ENCODE data around the gene PPP2R3A.
A peak's percentile ranks its signal among the peaks of the same experiment; 100 is the strongest.
"Not testable (repeated sequence)": the region's sequence is repeated elsewhere in the genome, so short reads cannot be mapped to it uniquely, and the experiment has no call there.

PPP2R3A gene

DNA sequence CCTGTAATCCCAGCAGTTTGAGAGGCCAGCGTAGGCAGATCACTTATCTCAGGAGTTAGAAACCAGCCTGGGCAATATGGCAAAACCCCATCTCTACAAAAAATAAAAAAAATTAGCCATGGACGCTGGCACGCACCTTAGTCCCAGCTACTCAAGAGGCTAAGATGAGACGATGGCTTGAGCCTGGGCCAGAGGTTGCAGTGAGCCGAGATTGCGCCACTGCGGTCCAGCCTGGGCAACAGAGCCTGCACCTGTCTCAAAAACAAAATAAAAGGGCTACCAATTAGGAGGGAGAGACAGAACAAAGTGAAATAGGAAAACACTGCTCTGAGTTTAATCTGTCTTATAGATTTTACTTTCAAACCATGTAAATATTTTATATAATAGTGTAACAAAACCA, 196.8 kb downstream of the PPP2R3A start:
- DNase-seq = no peak

DNA sequence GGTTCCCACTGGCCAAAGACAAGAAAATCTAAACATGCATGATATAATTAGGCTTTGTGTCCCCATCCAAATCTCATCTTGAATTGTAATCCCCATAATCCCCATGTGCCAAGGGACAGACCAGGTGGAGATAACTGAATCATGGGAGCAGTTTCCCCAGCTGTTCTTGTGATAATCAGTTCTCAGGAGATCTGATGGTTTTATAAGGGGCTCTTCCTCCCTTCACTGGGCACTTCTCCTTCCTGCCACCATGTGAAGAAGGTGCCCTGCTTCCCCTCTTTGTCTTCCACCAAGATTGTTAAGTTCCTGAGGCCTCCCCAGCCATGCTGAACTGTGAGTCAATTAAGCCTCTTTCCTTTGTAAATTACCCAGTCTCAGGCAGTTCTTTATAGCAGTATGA, 198.1 kb downstream of the PPP2R3A start:
- not testable (repeated sequence) for DNase-seq

DNA sequence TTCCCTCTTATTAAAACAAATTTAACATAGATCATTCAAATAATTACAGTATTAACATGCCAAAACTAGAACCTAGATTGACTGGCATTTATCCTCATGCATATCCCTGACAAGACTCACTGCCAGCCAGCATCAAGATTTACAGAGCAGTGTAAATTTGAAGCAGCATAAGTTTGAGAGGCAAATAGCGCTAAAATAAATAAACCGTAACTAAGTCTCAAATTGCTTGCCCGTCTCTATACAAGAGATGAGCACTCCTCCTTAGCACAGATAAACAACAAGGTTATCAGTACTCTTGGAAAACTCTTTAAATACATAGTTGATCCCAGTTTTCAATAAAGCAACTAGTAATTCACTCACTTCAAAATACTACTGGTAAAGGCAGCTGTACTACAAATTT, 201.0 kb downstream of the PPP2R3A start:
- no peak for DNase-seq

DNA sequence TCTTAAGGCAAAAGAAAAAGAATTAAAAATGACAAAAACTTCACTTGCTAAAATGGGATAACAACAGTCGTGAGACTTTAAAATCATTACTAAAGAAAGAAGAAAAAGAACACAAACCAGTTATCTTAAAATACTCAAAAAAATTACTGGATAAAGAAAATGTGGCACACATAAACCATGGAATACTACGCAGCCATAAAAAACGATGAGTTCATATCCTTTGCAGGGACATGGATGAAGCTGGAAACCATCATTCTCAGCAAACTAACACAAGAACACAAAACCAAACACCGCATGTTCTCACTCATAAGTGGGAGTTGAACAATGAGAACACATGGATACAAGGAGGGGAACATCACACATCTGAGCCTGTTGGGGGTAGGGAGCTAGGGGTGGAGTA, 202.7 kb downstream of the PPP2R3A start:
- not testable (repeated sequence) for DNase-seq

DNA sequence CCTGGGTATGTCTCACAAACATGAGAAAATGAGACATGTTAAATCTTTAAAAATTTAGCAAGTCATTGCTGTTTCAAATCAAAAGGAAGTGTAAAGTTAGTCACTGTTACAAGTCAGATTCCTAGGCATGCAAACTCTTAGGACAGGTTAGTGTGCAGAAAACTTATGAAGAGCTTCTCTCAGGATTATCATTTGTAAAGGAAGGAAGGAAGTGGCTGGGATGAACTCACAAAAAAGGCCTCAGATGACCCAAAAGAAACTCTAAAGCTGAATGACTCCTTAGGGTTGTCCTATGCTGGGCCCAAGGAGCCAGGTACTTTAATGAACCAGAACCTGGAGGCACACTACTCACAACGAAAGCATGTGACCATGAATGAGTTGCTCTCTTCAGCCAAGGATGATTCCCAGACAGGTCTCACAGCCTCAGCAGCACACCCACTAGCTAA, 205.6 kb downstream of the PPP2R3A start:
- no peak for DNase-seq

DNA sequence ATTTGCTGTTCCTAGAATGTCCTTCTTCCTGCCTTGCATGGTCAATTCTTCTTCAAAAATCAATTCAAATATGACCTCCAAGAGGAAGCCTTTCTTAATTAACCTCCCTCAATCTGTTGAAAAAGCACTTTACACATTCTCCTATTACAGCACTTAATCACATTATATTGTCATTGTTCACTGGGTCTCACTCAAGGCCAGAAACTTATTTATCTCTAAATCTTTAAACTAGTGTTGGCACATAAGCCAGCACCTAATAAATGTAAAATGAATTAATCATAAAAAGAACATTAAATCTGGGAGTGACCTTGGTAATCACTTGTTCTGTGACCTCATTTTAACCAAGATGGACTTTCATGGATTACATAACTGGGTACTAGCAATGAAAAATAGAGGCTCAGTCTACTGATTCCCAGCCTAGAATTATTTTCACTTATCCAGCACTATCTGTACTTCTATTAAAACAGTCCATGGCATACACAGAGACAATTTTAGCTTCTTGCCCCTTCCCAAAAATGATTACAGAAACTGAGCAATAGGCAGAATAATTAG, 208.5 kb downstream of the PPP2R3A start:
- no peak for DNase-seq

DNA sequence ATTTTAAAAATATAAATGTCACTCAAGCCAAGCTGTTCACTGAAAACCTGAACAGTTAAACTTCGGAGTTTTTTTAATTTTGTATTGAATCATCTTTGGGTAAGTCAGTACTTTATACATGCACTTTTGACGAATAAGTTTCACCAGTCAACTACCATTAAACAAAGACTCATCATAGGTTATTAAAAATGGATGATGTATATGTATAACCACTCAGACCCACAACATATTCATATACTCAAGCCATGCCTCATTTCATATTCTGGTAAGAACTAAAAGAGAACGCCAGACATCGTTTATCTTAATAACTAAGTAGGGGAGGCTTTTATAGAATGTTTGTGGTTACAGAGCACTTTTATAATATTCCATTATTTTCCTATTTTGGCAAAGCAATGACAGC, 212.3 kb downstream of the PPP2R3A start:
- DNase-seq = no peak

DNA sequence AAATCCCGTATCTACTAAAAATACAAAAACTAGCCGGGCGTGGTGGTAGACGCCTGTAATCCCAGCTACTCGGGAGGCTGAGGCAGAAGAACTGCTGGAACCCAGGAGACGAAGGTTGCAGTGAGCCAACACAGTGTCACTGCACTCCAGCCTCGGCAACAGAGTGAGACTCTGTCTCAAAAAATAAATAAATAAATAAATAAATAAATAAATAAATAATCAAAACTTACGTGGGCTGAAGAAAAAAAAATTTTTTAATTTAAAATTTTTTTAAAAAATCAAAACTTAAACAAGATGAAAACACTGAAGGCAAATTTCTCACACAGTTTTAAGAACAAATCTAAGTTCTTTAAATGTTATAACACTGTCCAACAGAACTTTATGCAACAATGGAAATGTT, 216.2 kb downstream of the PPP2R3A start:
- DNase-seq = no peak

DNA sequence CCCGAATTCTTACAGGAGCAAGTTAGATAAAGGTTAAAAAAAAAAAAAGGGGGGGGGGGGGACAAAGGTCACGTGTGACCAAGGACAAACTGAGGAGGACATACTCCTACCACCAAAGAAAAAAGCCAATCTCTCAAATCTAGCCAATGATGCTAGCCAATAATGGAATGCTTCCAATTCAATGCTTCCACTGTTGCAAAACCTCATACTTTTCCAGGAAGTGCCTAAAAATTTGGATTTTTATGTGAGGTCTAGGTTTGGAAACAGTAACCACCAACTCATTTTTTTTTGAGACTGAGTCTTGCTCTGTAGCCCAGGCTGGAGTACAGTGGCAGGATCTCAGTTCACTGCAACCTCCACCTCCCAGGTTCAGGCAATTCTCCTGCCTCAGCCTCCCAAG, 219.2 kb downstream of the PPP2R3A start:
- DNase-seq = no peak

DNA sequence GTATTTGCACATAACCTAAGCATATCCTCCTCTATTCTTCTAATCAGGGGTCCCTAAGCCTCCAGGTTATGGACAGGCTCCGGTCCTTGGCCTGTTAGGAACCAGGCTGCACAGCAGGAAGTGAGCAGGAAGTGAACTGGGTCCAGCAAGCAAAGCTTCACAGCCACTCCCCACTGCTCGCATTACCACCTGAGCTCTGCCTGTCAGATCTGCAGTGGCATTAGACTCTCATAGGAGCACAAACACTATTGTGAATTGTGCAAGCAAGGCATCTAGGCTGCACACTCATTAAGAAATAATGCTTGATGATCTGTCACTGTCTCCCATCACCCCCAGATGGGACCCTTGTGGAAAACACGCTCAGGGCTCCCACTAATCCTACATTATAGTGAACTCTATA, 220.8 kb downstream of the PPP2R3A start:
- DNase-seq = no peak

DNA sequence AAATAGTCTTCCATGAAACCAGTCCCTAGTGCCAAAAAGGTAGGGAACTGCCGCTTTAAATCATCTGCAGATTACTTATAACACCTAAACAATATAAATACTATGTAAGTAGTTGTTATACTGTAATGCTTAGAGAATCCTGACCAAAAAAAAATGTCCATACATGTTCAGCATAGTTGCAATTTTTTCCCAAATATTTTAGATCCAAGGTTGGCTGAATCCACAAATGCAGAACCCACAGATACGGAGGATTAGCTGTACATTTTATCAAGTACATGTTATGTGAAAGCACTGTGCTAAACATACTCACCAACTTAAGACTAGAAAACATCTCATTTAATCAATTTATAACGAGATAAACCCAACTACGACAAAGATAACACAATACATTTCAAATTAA, 221.3 kb downstream of the PPP2R3A start:
- no peak for DNase-seq

DNA sequence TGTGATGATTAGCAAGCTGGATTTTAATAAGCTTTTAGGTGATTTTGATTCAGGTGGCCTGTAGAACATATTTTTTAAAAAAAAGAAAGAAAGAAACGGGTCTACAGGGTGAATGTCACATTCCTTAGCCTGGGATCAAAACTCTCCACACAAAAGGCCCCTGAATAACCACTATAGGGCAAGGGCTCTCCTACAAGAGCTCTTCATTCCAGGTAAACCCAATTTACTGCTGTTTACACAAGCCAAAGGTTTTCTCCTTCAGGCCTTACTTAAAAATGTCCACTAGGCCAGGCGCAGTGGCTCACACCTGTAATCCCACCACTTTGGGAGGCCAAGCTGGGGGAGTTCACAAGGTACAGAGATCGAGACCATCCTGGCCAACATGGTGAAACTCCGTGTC, 222.3 kb downstream of the PPP2R3A start:
- no peak for DNase-seq

DNA sequence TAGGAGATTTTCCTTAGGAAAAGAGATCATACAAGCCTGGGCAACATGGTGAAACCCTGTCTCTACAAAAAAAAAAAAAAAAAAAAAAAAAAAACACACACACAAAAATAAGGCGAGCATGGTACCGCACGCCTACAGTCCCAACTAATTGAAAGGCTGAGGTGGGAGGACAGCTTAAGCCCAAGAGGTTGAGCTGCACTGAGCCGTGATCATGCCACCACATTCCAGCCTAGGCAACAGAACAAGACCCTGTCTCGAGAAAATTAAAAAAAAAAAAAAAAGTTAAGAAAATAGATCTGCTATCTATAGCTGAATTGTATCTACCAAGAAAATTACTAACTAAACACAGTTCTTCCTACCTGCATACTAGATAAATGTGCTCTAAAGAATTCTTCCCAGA, 223.5 kb downstream of the PPP2R3A start:
- no peak for DNase-seq

DNA sequence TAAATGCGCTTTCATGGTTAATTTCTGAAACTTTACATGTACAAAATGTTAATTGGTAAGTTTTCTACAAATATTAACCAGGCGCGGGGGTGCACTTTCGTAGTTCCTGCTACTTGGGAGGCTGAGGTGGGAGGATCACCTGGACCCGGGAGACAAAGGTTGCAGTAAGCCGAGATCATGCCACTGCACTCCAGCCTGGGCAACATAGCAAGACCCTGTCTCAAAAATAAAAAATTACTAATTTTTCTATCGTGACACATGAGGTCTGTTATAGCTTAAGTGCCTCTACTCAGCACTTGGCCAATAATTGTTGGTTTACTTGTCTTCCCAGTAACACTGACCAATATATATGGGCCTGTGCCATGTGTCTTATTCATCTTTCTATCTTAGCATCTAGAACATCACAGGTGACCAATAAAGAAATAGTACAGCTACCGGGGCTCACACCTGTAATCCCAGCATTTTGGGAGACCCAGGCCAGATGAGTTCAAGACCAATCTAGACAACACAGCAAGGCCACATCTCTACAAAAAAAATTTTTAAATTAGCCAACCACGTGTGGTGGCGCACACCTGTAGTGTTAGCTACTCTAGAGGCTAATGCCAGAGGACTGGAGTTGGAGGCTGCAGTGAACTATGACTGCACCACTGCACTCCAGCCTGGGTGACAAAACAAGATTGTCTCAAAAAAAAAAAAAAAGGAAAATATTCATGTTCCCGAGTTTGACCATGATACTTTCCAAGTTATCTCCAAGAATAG, 224.5 kb downstream of the PPP2R3A start:
- DNase-seq = no peak

DNA sequence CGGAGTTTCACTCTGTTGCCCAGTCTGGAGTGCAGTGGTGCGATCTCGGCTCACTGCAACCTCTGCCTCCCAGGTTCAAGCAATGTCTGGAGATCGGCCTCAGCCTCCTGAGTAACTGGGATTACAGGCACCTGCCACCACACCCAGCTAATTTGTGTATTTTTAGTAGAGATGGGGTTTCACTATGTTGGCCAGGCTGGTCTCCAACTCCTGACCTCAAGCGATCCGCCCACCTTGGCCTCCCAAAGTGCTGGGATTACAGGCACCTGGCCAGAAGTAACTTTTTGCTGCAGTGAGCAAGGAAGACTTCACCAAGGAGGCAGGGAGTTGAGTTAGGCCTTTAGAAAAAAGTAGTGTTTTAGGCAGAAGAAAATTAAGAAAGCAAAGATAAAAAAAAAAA, 226.7 kb downstream of the PPP2R3A start:
- DNase-seq = not testable (repeated sequence)

DNA sequence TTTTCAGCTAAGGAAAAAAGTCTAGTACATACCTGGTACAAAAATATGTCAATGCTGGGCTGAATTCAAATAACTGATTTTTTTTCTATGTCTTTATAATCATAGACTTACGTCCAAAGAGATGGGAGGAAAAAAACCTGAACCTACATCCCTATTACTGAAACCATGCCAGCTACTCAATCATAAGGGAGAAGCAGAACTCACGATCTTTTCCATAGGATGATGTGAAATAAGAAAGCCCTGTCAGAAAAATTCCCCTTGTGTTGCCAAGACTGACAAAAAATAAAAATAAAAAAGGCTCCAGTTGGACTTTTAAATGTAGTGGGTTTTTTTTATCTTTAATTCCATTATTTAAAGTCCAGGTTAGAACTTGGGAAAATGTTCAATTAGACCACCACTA, 227.3 kb downstream of the PPP2R3A start:
- DNase-seq = no peak

DNA sequence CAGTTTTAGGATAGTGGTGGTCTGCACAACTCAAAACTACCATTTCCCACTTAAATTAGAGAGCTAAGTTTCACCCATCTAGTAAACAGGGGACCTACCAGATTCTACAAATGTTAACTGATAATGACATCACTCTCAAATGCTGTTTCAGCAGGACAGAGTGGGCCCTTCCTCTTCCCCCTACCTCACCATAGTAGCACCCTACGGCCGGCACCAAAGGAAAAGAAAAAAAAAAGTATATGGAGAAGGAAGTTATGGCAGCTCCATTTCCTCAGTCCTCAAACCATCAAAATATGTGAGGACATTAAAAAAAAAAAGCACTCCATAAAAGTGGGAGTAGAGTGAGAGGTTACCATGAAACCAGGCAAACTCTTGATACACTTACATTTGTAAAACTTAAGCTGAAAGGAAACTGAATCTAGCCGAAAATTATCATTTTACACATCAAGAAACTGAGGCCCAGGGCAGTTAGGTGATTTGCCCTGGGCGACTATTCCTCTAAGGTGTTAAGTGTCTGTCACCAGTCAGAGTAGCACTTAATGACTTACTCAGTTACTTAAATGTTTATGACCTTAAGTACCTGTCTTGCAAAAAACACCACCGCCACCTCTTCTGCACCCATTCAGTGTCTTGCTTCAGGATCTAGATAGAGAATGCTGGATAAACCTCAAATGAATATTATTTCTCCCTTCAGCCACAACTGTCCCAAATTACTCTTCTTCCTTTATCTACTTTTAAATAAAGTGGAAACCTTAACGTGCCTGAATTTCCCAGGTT, 227.9 kb downstream of the PPP2R3A start:
- no peak for DNase-seq

DNA sequence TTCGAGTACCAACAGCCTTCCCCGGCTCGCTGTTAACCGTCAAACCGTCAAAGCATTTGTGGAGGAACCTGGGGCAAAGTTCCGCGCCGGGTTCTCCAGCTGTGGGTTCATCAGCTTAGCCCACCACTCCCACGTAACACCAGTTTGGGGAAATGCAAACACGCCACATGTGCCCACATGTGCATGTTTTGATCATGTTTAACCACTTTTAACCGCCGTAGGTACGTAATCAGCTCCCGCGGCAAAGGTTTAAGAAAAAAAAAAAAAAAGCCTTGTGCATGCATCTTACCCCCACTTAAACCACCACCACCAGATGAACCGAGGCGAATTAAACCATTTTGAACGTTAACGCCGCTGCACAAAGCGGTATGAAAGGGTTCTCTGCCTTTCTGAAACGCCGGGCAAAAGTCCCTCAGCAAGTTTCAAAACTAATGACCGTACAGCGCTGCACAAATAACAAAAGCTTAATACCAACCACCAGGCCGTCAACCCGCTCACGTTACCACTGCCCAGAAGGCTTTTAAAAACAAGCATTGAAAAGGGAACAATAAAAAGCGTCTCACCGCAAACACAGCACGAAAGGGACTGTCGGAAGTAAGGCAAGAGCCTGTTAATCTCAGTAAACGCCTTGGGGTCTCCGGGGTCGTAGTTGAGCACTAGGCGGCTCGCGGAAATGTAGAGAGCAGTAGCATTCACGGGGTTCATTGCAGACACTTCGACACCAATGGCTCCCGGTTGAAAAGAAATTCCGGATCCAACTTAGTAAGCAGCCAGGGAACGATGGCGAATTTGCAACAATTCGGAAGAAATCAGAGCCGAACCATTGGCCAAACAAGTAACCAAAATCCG, 229.1 kb downstream of the PPP2R3A start:
- peak; percentile 25 for DNase-seq

DNA sequence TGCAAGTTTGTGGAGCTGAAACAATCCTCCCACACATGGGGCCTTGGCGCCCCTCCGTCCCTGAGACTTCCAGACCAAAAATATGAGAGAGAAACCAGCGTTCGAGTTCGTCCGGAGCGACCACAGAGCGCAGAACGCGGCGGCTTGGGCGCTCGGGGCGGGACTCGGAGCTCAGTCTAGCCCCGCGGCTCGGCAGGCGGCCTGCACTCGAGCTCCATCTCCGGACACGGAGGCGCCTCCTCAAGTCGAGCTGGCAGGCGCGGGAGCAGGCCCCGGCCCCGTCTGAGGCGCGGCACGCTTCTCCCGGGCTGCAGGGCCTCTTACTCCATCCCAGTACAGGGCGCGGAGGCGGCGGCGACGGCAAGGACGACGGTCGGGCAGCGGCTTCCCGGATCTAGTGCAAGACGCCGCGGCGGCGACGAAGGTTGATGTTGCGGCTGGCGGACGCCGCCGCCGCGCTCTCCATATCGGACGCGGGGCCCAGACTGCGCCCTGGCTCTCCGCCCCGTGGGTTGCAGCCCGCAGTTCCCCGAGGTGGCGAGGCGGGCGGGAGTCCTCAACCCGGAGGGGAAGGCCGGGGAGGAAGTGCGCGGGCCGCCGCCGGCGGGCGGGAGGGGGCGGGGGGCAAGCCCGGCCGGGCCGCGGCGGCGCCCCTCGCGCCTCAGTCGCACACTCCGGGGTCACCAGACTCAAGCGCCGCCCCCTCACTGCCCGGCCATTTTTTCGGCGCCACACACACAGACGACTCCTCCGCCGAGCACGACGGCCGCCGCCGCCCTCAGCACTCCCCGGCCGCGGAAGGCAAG, 229.9 kb downstream of the PPP2R3A start:
- DNase-seq = peak; percentile 85

DNA sequence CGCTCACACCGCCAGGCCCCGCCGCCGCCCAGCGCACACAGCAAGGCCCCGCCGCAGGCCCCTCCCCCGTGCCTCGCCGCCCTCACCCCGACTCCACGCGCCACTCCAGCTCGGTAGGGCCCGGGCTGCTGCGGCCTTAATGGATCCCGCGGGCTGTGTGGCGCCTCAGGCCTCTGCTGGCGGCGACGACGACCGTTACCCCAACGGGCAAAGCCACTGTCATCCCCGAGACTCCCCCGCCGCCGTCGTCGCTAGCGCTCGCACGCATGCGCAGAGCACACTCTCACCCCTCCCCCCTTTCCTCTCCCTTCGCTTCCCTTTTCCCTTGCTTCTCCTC, 230.5 kb downstream of the PPP2R3A start, which contains the start of gene MSL2:
TSS of gene MSL2 (minus strand) at position 272 of the 337 bp plus-strand sequence. CDS start 1,222 bp downstream, outside the sequence.
- no peak for DNase-seq

DNA sequence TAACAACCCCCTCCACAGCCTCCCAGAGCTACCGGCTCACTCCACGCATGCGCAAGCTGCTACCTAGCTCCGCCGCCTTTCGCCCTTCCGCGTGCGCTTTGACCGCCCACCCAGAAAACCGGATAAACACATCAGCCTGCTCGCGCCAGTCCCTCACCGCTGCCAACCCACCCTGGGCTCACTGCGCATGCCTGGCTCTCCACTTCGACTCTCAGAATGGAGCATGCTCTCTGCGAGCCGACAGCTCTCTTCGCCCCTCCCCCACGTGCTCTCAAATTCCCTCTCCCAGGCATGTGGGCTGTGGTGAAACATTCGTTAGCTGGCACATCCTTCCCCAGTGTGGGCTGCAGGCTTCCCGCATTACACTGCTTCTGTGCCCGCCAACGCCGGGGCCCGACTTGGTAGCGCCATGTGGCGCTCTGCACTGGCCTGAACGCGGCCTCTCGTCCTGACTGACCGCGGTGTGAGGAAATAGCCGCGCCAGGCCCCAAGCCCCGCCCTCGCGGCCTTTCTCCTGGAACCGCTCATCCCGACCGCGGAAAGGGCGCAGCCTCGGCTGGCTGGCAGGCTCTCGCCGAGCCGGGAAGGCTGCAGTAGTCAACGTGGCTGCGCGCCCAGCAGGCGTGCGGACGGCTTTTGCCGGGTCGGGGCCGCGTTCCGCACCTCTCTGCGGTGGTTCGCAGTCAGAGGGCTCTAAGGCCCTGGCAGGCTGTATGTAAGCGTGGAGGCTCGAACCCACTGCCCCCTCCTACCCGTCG, 231.1 kb downstream of the PPP2R3A start:
- peak; percentile 97 for DNase-seq

Data from midbrain (tissue), 1 donor.